GM21447 (cell line): ENCODE data around the gene CHRDL1.
A peak's percentile ranks its signal among the peaks of the same experiment; 100 is the strongest.

ENCODE experiments used
- ATAC-seq: cut with Tn5 transposase; IDR thresholded peaks from one replicate; pipeline ENCODE4 v1.9.1; 2021; ENCODE audit not compliant: unreplicated experiment

Gene CHRDL1

GRCh38 chrX:110743679-110744340 lies 51.8 kb downstream of the CHRDL1 start:
- no peak for ATAC-seq

GRCh38 chrX:110741213-110741796 lies 54.3 kb downstream of the CHRDL1 start:
- ATAC-seq: no peak

- ATAC-seq: no peak
Measured at GRCh38 chrX:110734894-110735541, 60.6 kb downstream of the CHRDL1 start.

GRCh38 chrX:110734271-110734670 lies 61.3 kb downstream of the CHRDL1 start:
- ATAC-seq: no peak

- no peak for ATAC-seq
Measured at GRCh38 chrX:110733166-110733565, 62.5 kb downstream of the CHRDL1 start.

- ATAC-seq: no peak
Measured at GRCh38 chrX:110732266-110732665, 63.4 kb downstream of the CHRDL1 start.

GRCh38 chrX:110723844-110724243 lies 71.8 kb downstream of the CHRDL1 start:
- no peak for ATAC-seq

- no peak for ATAC-seq
Measured at GRCh38 chrX:110722135-110722534, 73.5 kb downstream of the CHRDL1 start.

GRCh38 chrX:110713666-110714065 lies 82.0 kb downstream of the CHRDL1 start:
- ATAC-seq: no peak

- ATAC-seq: no peak
Measured at GRCh38 chrX:110706446-110706845, 89.2 kb downstream of the CHRDL1 start.

GRCh38 chrX:110703641-110704040 lies 92.0 kb downstream of the CHRDL1 start:
- no peak for ATAC-seq

GRCh38 chrX:110699109-110699508 lies 96.5 kb downstream of the CHRDL1 start:
- peak; percentile 44 for ATAC-seq

GRCh38 chrX:110698696-110699095 lies 96.9 kb downstream of the CHRDL1 start:
- ATAC-seq: peak; percentile 85

GRCh38 chrX:110692866-110693265 lies 102.8 kb downstream of the CHRDL1 start:
- no peak for ATAC-seq

- no peak for ATAC-seq
Measured at GRCh38 chrX:110691446-110691845, 104.2 kb downstream of the CHRDL1 start.

GRCh38 chrX:110684653-110685052 lies 111.0 kb downstream of the CHRDL1 start:
- ATAC-seq: no peak

GRCh38 chrX:110683925-110684324 lies 111.7 kb downstream of the CHRDL1 start:
- ATAC-seq: no peak

GRCh38 chrX:110678591-110678990 lies 117.0 kb downstream of the CHRDL1 start:
- ATAC-seq: no peak

GRCh38 chrX:110675886-110676285 lies 119.7 kb downstream of the CHRDL1 start:
- ATAC-seq: no peak

- peak; percentile 97 for ATAC-seq
Measured at GRCh38 chrX:110671068-110671803, 124.4 kb downstream of the CHRDL1 start.

- ATAC-seq: no peak
Measured at GRCh38 chrX:110669572-110669971, 126.0 kb downstream of the CHRDL1 start.

- no peak for ATAC-seq
Measured at GRCh38 chrX:110667706-110668105, 127.9 kb downstream of the CHRDL1 start.
